NCI-H2227 treated with DMSO at 0.1 percent for 48 hours (cell line): Measurements from ENCODE around the gene PKD1L1.
"Not testable (repeated sequence)": the region's sequence is repeated elsewhere in the genome, so short reads cannot be mapped to it uniquely, and the experiment has no call there.

Source experiments
- DNase-seq: peaks from one replicate; lab custom pipeline; 2025; lab: John Stamatoyannopoulos, UW

The PKD1L1 gene

DNA sequence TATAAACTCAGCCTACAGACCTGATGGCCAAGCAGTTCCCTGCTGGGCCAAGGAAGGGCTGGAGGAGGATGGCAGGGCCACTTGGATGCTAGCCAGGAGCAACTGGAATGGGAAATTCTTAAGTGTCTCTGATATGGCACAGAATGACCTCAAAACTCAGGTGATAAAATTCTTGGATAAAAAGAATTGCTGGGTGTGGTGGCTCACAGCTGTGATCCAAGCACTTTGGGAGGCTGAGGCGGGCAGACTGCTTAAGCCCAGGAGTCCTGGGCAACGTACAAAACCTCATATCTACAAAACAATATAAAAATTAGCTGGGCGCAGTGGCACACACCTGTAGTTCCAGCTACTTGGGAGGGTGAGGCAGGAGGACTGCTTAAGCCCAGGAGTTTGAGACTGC lies 14.0 kb upstream of the PKD1L1 start:
- no peak for DNase-seq

DNA sequence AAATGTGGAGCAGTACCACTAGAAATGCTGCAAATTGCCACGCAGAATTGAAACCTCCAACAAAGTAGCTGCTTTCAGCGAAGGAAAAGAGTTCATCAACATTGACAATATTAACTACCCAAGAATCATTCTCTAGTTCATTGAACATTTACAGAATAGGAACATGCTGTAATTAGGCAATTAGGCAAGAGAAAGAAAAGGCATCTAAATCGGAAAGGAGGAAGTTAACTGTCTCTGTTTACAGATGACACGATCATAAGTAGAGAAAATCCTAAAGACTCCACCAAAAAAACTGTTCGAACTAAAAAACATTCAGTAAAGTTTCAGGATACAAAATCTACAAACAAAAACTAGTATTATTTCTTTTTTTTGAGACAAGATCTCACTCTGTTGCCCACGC lies 8.9 kb upstream of the PKD1L1 start:
- DNase-seq = no peak

DNA sequence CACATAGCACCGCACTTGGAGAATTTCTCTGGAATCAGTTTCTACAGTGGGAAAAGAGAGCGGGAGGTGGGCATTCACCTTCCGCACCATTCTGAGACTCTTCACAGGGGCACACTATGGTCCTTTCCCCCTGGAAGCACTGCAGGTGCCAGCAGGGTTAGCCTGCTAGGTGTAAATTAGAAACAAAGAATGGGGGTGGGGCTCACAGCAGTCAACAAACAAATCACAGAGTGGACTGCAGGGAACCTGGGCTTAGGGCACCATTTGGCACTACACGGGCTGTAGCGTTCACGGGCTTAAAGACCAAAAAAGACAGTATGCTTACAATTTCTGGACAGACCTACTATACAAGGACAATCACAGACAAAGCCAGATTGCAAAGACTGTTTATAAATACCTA lies 8.0 kb upstream of the PKD1L1 start:
- no peak for DNase-seq

DNA sequence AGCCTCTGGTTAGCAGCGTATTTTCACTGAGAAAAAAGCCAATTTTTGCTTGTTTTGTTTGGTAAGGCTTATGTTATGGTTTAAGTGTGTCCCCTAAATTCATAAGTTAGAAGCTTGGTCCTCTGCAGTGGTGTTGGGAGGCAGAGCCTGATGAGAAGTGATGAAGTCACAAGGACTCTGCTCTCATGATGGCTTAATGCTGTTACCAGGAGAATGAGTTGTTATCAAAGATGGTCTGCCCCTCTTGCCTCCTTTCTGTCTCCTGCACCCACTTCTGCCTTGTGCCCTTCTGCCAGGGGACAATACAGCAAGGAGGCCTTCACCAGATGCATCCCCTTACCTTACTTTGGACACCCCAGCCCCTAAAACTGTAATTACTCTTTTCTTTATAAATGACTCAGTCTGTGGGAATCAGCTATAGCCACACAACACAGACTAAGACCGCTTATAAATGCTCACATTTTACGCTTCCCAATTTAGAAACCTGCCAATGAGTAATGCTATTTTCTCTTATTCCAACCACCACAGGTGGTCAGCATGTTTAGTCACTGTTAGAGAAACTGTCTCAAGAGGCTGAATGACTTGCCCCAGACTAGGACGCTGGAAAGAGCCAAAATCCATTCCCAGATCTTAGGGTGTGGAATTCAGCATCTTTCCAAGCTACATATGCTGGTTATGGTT lies 6.1 kb upstream of the PKD1L1 start:
- DNase-seq = no peak

DNA sequence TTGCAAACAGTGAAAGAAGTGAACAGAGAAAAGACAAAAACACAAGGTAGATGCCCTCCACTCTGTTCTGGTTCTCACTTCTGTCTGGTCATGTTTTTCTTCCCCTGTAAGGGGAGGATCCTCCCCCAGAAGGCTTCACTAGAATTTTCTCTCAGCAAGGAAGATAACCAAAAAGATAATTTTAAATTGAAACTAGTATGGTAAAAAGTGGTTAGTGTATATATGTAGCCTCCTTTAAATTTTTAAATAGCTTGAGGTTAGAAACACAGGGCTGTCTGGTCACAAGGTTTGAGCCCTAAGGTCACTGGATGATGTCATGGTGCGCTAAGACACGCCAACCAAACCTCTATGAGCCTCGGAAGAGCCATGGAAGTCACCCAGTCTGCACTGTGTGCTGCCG lies 5.6 kb upstream of the PKD1L1 start:
- DNase-seq = no peak

DNA sequence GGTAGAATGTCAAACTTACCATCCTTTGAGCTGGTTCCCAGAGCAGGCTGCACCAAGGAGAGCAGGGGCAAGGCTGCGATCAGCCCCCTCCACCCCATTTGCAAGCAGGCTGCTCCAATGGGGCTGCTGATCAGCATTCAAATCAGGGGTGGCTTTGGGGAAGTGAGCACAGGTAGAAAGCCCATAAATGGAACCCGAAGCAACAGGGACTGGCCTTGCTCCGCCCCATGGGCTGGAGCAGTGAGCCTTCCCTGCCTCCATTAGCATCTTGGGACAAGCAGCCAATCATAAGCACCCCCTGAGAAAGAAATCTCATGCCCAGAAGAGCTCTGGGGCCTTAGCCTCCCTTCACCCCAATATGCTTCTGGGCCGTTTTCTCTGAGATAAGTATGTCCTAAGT lies 4.0 kb upstream of the PKD1L1 start:
- DNase-seq = no peak

DNA sequence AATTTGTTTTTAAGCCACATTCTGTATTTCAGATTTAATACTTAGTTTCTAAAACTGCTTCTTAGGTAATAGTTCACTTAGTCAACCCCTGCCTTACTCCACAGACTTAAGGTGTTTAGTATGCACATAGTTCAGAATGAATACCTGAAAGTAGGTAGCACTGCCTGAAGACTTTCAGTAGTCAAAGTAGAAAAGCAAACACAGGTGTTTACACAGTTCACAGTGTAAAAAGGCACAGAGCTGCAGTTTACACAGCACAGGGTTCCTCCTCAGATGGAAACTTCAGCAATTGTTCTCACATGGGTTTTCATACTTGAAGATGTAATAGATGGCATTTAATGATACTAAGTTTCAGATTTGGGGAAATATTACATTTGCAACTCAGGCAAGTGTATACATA lies 3.1 kb upstream of the PKD1L1 start:
- DNase-seq = no peak

DNA sequence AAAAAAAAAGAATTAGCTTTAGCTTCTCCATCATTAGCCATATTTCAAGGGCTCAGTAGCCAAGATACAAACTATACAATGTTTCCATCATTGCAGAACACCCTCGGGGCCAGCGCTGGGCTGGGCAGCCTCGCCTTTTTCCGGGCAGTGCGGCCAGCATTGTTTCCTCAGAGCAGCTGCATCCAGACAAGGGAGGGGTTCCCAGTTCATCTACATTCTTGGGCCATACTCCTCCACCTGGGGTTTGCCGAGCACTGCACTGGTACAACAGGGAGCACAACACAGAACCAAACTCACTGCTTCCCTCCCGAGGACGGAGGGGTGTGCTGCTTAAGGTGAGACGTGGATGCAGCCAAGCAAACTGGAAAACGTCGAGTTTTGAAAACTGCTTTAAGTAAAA lies 2.4 kb upstream of the PKD1L1 start:
- no peak for DNase-seq

DNA sequence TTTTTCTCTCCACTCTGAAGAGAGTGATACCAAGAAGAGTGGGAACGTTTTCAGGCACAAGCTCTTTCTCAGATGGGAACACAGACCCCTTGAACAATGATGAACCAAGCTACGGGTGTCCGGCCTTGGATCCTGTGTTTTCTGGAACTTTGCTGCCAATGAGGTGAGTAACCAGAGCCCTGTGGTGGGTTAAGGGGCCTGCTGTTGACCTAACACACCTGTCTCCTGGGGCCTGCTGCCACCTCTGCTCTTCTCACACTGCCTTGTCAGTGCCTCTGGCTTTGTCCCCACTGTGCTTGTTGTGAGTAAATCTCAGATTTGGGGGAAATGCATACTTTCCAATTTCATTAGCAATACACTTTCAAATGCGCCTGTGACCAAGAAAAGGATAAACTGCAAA lies 1.4 kb upstream of the PKD1L1 start:
- DNase-seq = no peak

DNA sequence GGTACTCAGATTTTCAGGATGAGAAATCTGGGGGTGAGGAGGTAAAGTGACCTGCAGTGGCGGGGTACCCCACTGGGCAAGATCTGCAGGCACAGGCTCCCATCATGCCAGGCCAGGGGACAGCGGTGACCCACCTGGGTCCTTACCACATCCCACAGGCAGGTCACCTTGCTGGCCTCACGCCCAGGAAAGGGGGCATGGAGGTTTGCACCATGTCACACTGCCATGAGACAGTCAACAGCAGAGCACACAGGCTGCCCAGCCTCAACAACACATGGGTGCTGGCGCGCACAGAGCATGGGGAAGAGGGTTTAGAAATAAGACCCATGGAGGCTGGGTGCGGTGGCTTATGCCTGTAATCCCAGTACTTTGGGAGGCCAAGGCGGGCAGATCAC lies 914 bp downstream of the PKD1L1 start:
- no peak for DNase-seq

DNA sequence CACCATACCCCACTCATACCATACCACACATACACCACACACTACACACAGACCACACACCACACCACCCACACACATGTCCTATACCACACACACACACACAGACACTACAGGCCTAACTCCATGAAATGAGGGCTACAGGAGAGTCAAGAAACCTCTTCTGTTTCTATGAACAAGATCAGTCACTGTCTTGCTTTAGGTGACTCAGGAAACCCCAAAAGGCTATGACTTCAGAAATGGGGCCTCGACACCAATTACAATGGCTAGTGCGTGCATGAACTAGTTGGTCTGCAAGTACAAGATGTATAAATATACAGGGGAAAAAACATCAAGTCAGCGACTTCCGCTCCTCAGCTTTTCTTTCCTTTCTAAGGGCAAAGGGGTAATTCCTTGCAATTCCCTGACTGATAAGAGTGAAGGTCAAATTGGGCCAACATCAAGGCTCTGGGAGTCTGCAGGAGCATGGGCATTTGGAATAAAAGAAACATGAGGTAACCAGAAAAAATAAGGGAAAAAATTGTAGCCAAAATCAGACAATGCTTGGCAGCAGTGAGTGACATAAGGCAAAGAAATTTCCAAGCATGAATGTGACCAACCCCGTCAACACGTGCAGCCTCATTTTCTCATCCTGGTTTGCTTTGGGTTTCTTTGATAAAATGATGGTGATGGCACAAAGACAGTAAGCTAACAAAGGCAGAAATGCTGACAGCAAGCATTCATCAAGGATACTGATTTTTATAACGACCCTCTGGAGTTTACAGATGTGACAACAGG lies 1.5 kb downstream of the PKD1L1 start:
- DNase-seq = no peak

DNA sequence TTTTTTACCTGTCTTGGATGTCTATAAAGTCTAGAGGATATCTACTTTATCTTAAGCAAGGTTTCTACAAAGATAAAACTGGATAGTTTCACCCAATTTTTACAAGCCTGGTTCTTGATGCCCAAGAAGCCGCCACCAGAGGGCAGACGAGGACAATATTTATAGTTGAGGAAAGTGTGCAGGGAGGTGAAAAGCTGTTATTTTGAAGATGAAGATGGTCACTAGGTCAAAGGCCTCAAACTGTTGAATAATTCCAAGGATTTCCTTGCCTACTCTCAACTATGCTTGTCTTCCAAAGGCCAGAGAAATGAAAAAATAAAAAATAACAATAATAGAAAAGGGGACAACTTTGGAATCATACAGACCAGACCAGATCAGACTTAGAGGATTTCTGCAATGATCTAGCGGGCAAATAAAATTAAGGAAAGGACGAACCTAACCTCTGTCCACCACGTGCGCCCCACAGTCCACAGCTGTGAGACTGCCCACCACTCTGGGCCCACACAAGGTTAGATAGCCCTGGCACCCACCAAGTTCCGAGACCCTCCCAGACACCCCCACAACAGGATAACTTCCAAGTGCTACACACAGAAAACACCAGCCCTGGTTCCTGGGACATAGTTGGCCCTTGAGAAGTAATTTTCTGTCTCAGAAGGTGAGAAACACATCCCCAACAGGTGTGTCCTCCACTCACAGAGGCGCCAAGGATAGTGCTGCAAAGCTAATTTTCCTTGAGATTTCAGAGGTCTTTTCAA lies 2.8 kb downstream of the PKD1L1 start:
- DNase-seq = peak; percentile 18

DNA sequence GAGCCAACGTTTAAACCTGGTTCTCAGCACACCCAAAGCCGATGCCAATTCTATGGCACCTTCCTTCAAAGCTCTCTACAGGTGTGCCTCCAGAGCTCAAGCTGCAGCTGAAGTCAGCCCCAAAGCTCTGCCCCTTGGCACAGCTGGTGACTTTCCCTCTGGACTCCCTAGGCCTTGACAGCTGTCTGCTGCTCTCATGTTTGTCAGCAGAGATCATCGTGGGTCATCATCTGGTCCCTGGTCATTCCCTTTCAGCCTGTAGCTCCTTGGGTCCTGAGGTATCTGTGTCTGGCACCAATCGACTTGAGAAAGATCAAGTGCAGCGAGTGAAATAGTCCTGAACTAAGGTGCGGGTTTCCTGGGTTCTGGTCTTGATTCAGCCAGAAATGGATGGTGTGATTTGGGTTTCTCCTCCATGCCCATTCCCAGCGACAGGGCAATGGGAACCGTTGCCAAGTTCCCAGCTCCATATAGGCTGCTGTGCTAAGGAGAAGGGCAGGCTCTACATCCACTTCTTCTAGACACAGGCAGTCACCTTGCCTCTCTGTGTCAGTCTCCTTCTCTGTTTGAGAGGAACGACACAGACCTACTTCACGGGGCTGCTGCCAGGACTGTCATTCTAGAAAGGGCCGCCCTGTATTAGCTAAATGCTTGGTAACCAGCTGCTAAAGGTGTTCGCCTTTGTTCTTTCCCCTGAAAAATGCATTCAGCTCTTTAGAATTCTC lies 3.6 kb downstream of the PKD1L1 start:
- DNase-seq = no peak

DNA sequence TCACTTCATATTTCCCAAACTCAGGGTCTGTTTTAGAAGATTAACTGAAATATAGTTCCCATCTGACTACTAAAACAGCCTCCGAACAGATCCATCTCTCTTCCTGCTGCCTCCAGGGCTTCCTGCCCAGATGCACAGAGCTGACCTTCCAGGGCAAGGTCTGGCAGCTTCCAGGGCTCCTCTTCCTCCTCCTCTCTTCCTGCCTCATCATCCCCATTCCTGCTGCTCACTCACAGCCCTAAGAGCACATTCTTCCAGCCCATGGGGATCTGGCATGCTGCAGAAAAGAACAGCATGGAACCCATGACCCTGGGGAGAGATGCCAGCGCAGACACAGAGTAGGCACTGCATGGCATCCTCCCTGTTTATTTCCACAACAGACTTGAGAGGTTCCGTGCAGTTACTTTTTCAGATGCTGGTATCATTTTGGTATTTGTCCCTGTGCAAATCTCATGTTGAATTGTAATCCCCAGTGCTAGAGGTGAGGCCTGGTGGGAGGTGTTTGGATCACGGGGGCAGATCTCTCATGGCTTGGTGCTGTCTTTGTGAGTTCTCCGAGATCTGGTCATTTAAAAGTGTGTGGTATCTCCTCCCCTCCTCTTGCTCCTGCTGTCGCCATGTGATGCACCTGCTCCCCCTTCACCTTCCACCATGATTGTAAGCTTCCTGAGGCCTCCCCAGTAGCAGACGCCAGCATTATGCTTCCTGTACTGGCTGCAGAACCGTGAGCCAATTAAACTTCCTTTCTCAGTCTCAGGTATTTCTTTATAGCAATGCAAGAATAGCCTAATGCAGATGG lies 4.4 kb downstream of the PKD1L1 start:
- no peak for DNase-seq

DNA sequence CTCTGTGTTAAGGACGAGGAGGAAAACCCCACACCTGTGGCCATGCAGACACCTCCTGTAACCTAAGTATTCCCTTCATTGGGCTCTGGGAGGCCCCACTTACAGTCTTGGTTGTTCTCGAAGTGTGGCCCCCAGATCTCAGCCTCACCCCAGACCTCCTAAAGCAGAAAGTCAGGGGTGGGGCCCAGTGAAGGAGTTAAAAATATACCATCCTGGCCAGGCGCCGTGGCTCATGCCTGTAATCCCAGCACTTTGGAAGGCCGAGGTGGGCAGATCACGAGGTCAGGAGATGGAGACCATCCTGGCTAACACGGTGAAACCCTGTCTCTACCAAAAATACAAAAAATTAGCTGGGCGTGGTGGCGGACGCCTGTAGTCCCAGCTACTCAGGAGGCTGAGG lies 5.6 kb downstream of the PKD1L1 start:
- not testable (repeated sequence) for DNase-seq

DNA sequence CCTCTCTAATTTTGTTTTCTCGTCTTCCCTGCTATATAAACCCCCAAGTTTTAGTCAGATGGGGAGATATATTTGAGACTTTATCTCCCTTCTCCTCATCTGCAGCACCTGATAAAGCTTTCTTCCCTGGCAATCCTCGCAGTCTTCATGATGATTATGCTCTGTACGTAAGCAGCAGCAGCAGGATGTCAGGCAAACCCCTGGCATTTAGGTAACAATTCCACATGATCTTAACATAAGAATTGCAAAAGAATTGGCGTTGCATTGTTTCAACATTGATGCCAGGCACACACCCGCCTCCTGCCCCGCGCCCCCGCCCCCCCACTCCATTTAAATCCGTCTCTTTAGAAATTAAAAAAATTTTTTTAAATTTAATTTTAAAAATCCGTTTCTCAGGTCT lies 6.1 kb downstream of the PKD1L1 start:
- no peak for DNase-seq

DNA sequence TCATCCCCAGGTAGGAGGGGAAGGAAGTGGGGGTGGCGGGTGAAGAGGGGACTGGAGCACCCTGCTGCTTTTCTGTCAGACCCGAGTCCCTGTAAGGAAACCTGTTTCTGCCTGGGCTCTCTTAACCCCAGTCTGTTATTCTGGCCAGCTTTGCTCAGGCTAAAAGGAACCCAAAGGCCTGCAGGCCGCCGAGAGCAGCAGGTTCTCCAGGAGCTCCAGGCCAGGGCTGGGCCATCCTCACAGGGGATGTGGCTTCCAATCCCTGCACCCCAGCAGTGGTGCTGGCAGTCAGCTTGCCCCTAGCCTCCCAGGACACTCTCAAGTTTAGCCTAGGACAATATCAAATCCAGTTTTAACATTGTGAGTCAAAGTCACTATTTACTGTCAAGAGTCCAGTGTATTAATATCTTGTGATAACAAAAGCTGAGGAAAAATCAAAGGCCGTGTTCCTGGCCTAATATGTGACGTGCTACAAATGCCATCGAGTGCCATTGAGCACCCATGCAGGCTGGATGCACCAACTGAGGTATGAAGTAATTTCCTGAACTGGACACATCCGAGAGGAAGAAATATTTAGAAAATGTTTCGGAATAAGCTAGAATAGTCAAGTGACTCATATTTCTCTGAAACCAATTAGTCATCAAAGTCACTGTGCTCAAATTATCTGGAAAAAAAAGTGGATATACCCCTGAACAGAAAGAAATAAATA lies 7.0 kb downstream of the PKD1L1 start:
- no peak for DNase-seq

DNA sequence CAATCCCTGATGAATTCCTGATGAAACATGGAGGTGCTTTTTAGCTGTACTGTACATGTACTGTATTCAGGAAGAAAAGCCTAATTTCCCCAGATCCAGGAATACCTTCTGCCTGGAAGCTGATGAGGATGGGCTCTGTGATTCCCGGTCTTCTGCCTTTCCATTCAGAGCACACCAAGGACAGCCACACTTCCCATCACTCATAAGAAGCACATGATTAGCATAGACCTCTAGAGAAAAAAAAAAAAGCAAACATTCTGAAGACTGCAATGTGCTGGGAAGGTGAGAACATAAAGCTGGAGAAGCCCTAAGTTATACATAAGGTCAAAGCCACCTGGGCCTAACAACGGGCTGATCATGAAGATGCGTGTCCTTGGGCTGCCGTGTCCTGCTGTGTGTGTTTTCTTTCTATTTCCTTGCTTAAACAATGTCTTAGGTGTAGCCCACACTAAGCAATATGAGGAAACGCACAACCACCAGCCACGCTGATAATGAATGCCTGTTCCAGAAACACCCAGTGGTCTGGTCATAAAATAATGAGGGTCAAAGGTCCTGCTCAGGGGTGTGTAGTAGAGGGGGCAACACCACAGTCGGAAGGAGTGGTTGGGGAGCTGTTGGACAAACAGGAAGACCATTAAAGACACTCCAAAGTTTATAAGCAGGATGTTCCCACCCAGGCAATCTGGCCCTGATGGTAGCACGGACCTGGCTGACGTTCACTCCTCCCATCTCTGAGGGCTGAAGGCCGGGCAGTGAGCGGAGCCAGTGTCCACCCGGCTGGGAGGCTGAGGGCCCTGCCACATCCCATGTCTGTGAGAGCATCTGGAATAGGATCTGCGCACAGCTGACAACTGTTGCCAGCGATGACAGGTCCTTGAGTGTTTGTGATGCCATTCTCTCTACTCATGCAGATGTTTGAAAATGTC lies 7.9 kb downstream of the PKD1L1 start:
- DNase-seq = no peak

DNA sequence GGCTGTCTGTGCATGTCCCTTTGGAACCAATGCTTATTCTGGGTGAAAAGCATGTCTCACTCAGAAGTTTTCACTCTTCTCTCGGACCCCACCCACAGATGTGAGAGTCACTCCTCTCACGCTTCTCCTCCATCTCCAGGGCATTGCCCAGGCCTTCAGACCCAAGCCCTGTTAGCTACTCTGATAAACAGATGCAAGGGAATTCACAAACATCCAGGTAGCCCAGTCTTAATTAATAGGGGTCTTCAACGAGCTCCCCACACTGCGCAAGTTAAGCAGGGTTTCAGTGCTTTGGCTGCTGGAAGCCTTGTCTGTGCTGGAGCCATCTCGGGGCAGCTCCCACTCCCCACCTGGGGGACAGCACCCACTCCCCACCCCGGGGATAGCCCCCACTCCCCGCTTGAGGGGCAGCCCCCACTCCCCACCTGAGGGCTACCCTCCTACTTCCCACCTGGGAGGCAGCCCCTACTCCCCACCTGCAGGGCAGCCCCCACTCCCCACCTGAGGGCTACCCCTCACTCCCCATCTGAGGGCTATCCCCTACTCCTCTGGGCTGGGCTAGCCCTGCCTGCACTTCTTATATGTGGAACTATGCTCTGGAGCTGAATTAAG lies 8.7 kb downstream of the PKD1L1 start:
- no peak for DNase-seq
